ENCODE results near the gene SLC22A17.

DNA sequence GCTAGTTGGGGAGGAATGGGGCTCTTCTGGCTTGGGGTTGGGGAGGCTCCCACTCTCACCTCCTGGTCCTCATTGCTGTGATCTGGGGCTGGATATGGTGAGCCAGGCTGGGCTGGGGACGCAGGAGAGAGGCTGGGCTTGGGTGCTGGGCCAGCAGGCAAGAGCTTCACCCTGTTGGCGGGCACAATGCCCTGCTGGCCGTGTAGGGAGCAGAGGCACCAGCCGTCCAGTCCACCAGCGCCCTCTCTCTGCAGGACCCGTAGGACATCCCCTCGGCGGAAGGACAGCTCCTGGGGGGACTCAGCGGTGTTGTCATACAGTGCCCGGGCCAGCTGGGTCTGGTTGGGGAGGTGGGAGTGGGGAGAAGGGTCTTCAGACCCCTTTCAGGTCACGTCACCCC is 7.8 kb upstream of the SLC22A17 start:
- TF ChIP-seq USF2 (IDR thresholded peaks at IDR 0.05; ENCODE audit: low read length) (no peak), TAF1 (IDR thresholded peaks at IDR 0.05; ENCODE audit: low read depth, low read length) (no peak)

Data from H1 (cell line).